ENCODE measurements around the gene B3GALT6.

The B3GALT6 gene

GRCh38 chr1:1236945-1237873, 5.2 kb downstream of the B3GALT6 start:
- Histone ChIP-seq H3K4me3 (no peak overlapping the region), H3K9me3 (ENCODE audit: low read depth, low read length) (no peaks in the 10 kb centered on the region), H3K36me3 (ENCODE audit: insufficient read depth, low read length) (no peaks in the 10 kb centered on the region), H3K9ac (ENCODE audit: insufficient read length) (no peak overlapping the region), H3K27ac (0 out of 2 replicates have a peak overlapping the region, but pooled peaks have one; percentile 2)
- TF ChIP-seq FOXP2 (optimal IDR thresholded peaks at IDR 0.05; ENCODE audit: control extremely low read depth, extremely low read length, insufficient read depth) (no peak), EZH2 (IDR thresholded peaks at IDR 0.05) (no peak), POLR2AphosphoS5 (IDR thresholded peaks at IDR 0.05; ENCODE audit: borderline replicate concordance, low read depth, low read length) (no peak; the same call in 1 of the 2 replicates)
- no peak for DNase-seq (ENCODE audit: low read depth, low spot score)

GRCh38 chr1:1237874-1238701, 6.1 kb downstream of the B3GALT6 start:
- DNase-seq (ENCODE audit: low read depth, low spot score), result no peak

GRCh38 chr1:1238702-1239178, 6.7 kb downstream of the B3GALT6 start:
- Histone ChIP-seq H3K27ac (no peak overlapping the region), H3K4me3 (no peak overlapping the region), H3K36me3 (ENCODE audit: insufficient read depth, low read length) (no peaks in the 10 kb centered on the region), H3K9me3 (ENCODE audit: low read depth, low read length) (no peaks in the 10 kb centered on the region), H3K9ac (ENCODE audit: insufficient read length) (no peak overlapping the region)
- no peak for TF ChIP-seq FOXP2 (optimal IDR thresholded peaks at IDR 0.05; ENCODE audit: control extremely low read depth, extremely low read length, insufficient read depth)
- TF ChIP-seq POLR2AphosphoS5 (IDR thresholded peaks at IDR 0.05; ENCODE audit: borderline replicate concordance, low read depth, low read length), result no peak
- no peak for DNase-seq (ENCODE audit: low read depth, low spot score)

More at GRCh38 chr1:1237874-1238701, 6.1 kb downstream of the B3GALT6 start:
- TF ChIP-seq POLR2AphosphoS5 (IDR thresholded peaks at IDR 0.05; ENCODE audit: borderline replicate concordance, low read depth, low read length) (no peak), EZH2 (IDR thresholded peaks at IDR 0.05) (no peak), FOXP2 (optimal IDR thresholded peaks at IDR 0.05; ENCODE audit: control extremely low read depth, extremely low read length, insufficient read depth) (no peak)
- Histone ChIP-seq H3K36me3 (ENCODE audit: insufficient read depth, low read length) (no peaks in the 10 kb centered on the region), H3K9ac (ENCODE audit: insufficient read length) (no peak overlapping the region), H3K9me3 (ENCODE audit: low read depth, low read length) (no peaks in the 10 kb centered on the region), H3K4me3 (no peak overlapping the region), H3K27ac (no peak overlapping the region)

DNA sequence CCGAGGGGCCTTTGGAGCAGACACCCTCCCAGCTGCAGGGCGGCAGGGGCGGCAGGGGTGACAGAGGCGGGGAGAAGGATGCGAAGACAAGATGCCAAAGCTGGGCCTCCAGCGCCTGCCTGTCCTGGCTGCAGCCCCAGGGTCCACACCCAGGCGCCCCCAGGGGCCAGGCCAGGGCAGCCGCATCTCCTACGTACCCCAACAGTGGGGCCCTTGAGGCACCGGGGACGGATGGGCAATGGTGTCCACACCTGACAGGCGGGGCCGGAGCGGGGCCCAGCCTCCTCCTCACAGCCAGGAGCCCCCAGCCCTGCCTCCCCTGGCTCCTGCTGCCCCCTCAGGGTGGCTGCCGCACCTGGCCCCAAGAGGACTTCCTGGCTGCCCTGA, 7.2 kb downstream of the B3GALT6 start:
- DNase-seq (ENCODE audit: low read depth, low spot score), result no peak
- no peak overlapping the region for H3K4me3 ChIP-seq
- no peak overlapping the region for H3K27ac ChIP-seq
- no peak for TF ChIP-seq FOXP2 (optimal IDR thresholded peaks at IDR 0.05; ENCODE audit: control extremely low read depth, extremely low read length, insufficient read depth)
- no peak for TF ChIP-seq EZH2 (IDR thresholded peaks at IDR 0.05)
- no peak for TF ChIP-seq POLR2AphosphoS5 (IDR thresholded peaks at IDR 0.05; ENCODE audit: borderline replicate concordance, low read depth, low read length)
- H3K9ac ChIP-seq (ENCODE audit: insufficient read length), result no peak overlapping the region
- no peaks in the 10 kb centered on the region for H3K9me3 ChIP-seq (ENCODE audit: low read depth, low read length)
- H3K36me3 ChIP-seq (ENCODE audit: insufficient read depth, low read length), result no peaks in the 10 kb centered on the region

DNA sequence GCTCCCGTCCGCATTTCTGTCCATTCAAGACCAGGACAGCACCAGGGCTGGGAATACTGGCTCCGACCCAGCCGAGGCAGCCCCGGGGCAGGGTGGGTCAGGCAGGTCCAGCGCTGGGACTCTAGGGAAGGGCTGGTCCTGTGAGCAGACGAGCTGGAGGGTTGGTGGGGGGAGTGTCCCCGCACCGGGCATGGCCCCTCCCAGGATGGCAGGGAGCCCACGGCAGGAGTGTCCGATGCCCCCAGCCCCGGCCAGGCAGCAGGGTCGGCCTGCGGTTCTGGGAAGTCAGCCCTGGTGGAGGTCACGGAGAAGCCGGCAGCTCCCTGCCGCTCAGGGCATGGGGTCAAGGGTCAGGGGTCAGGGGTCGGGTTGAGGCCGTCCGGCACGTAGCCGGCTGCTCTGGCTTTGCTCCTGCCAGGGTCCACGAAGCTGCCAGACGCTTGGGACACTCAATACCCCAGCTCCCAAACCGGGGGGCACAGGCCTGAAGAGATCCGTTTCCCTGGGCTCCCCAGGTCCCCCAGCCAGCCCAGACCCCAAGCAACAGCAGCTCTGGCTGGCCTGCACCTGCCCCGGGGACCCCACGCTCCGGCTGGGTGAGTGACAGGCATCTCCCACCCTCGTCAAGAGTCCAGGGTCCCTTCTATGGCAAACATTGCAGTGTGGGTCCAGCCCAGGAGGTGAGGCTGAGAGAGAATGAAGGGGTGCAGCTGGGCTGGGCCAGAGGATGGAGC, 7.7 kb downstream of the B3GALT6 start:
- Histone ChIP-seq H3K9ac (ENCODE audit: insufficient read length) (no peak overlapping the region), H3K27ac (no peak overlapping the region), H3K4me3 (no peak overlapping the region), H3K36me3 (ENCODE audit: insufficient read depth, low read length) (no peaks in the 10 kb centered on the region), H3K9me3 (ENCODE audit: low read depth, low read length) (no peaks in the 10 kb centered on the region)
- TF ChIP-seq EZH2 (IDR thresholded peaks at IDR 0.05) (no peak), POLR2AphosphoS5 (IDR thresholded peaks at IDR 0.05; ENCODE audit: borderline replicate concordance, low read depth, low read length) (no peak), FOXP2 (optimal IDR thresholded peaks at IDR 0.05; ENCODE audit: control extremely low read depth, extremely low read length, insufficient read depth) (no peak)
- no peak for DNase-seq (ENCODE audit: low read depth, low spot score)

GRCh38 chr1:1240348-1240732, 8.3 kb downstream of the B3GALT6 start:
- Histone ChIP-seq H3K4me3 (no peak overlapping the region), H3K9ac (ENCODE audit: insufficient read length) (no peak overlapping the region), H3K36me3 (ENCODE audit: insufficient read depth, low read length) (no peaks in the 10 kb centered on the region), H3K9me3 (ENCODE audit: low read depth, low read length) (no peaks in the 10 kb centered on the region), H3K27ac (no peak overlapping the region)
- TF ChIP-seq POLR2AphosphoS5 (IDR thresholded peaks at IDR 0.05; ENCODE audit: borderline replicate concordance, low read depth, low read length), result no peak
- TF ChIP-seq FOXP2 (optimal IDR thresholded peaks at IDR 0.05; ENCODE audit: control extremely low read depth, extremely low read length, insufficient read depth), result no peak
- TF ChIP-seq EZH2 (IDR thresholded peaks at IDR 0.05), result no peak
- no peak for DNase-seq (ENCODE audit: low read depth, low spot score)

- no peaks in the 10 kb centered on the region for H3K36me3 ChIP-seq (ENCODE audit: insufficient read depth, low read length)
- H3K4me3 ChIP-seq, result no peak overlapping the region
- H3K9ac ChIP-seq (ENCODE audit: insufficient read length), result no peak overlapping the region
- H3K9me3 ChIP-seq (ENCODE audit: low read depth, low read length), result no peaks in the 10 kb centered on the region
- TF ChIP-seq EZH2 (IDR thresholded peaks at IDR 0.05) (no peak), POLR2AphosphoS5 (IDR thresholded peaks at IDR 0.05; ENCODE audit: borderline replicate concordance, low read depth, low read length) (no peak), FOXP2 (optimal IDR thresholded peaks at IDR 0.05; ENCODE audit: control extremely low read depth, extremely low read length, insufficient read depth) (no peak)
- no peak for DNase-seq (ENCODE audit: low read depth, low spot score)
- H3K27ac ChIP-seq, result no peak overlapping the region
Observed at GRCh38 chr1:1240822-1241587, 9.0 kb downstream of the B3GALT6 start.

All from SK-N-MC (cell line).